Measurements from ENCODE around the gene BRME1.

BRME1 gene

GRCh38 chr19:13905634-13906520, at the start of gene BRME1, which contains the start of gene CC2D1A:
TSS of gene BRME1 (minus strand) at chr19:13906117. CDS start at chr19:13904892, 1,225 bp downstream.
TSS of gene CC2D1A (plus strand) at chr19:13906201. CDS start at chr19:13906442, 241 bp downstream.
- TF ChIP-seq CTCF (IDR thresholded peaks at IDR 0.05; ENCODE audit: low read depth, low read length), result no peak
- peaks cover 7% of the 10 kb centered on the region for H3K36me3 ChIP-seq

GRCh38 chr19:13954185-13954584, 48.3 kb upstream of the BRME1 start:
- DNase-seq, result no peak
- Histone ChIP-seq H3K9me3 (ENCODE audit: severe bottlenecking) (no peaks in the 10 kb centered on the region), H3K27me3 (ENCODE audit: insufficient read depth, low read depth, severe bottlenecking) (no peaks in the 10 kb centered on the region), H3K4me3 (ENCODE audit: low read depth, low read length) (no peak overlapping the region), H3K36me3 (peaks cover 47% of the 10 kb centered on the region), H3K27ac (no peak overlapping the region)
- TF ChIP-seq CTCF (IDR thresholded peaks at IDR 0.05; ENCODE audit: low read depth, low read length), result no peak

More at GRCh38 chr19:13905634-13906520, at the start of gene BRME1, which contains the start of gene CC2D1A:
- H3K27ac ChIP-seq, result peak within 1 kb of the TSS; percentile 75
- peak; percentile 95 for DNase-seq
- no peaks in the 10 kb centered on the region for H3K27me3 ChIP-seq (ENCODE audit: insufficient read depth, low read depth, severe bottlenecking)
- peak within 1 kb of the TSS; percentile 83 for H3K4me3 ChIP-seq (ENCODE audit: low read depth, low read length)
- peaks cover 5% of the 10 kb centered on the region for H3K9me3 ChIP-seq (ENCODE audit: severe bottlenecking)

GRCh38 chr19:13952931-13953531, 47.1 kb upstream of the BRME1 start:
- Histone ChIP-seq H3K4me3 (ENCODE audit: low read depth, low read length) (peak overlapping the region; percentile 64), H3K27me3 (ENCODE audit: insufficient read depth, low read depth, severe bottlenecking) (no peaks in the 10 kb centered on the region), H3K27ac (peak overlapping the region; percentile 41; the same call in 1 of the 2 replicates), H3K9me3 (ENCODE audit: severe bottlenecking) (no peaks in the 10 kb centered on the region), H3K36me3 (peaks cover 39% of the 10 kb centered on the region)
- no peak for DNase-seq
- peak; percentile 20; the same call in 1 of the 2 replicates for TF ChIP-seq CTCF (IDR thresholded peaks at IDR 0.05; ENCODE audit: low read depth, low read length)

GRCh38 chr19:13952154-13952930, 46.4 kb upstream of the BRME1 start, which contains the start of gene DCAF15:
TSS of gene DCAF15 (plus strand) at chr19:13952509. CDS start at chr19:13952513, 4 bp downstream.
- H3K36me3 ChIP-seq, result peaks cover 32% of the 10 kb centered on the region
- H3K27me3 ChIP-seq (ENCODE audit: insufficient read depth, low read depth, severe bottlenecking), result no peaks in the 10 kb centered on the region
- H3K27ac ChIP-seq, result peak within 1 kb of the TSS; percentile 98
- DNase-seq, result peak; percentile 99
- peak within 1 kb of the TSS; percentile 64 for H3K4me3 ChIP-seq (ENCODE audit: low read depth, low read length)
- H3K9me3 ChIP-seq (ENCODE audit: severe bottlenecking), result no peaks in the 10 kb centered on the region
- no peak for TF ChIP-seq CTCF (IDR thresholded peaks at IDR 0.05; ENCODE audit: low read depth, low read length)

GRCh38 chr19:13951799-13952153, 45.9 kb upstream of the BRME1 start:
- TF ChIP-seq CTCF (IDR thresholded peaks at IDR 0.05; ENCODE audit: low read depth, low read length), result no peak
- H3K27ac ChIP-seq, result no peak overlapping the region

More at GRCh38 chr19:13951799-13952153, 45.9 kb upstream of the BRME1 start:
- Histone ChIP-seq H3K9me3 (ENCODE audit: severe bottlenecking) (no peaks in the 10 kb centered on the region), H3K27me3 (ENCODE audit: insufficient read depth, low read depth, severe bottlenecking) (no peaks in the 10 kb centered on the region), H3K4me3 (ENCODE audit: low read depth, low read length) (peak overlapping the region; percentile 47), H3K36me3 (peaks cover 26% of the 10 kb centered on the region)
- DNase-seq, result no peak

Measured in WERI-Rb-1 (cell line).